ENCODE data around the gene CFC1.
"Not testable (repeated sequence)": the region's sequence is repeated elsewhere in the genome, so short reads cannot be mapped to it uniquely, and the experiment has no call there.

CFC1 gene

DNA sequence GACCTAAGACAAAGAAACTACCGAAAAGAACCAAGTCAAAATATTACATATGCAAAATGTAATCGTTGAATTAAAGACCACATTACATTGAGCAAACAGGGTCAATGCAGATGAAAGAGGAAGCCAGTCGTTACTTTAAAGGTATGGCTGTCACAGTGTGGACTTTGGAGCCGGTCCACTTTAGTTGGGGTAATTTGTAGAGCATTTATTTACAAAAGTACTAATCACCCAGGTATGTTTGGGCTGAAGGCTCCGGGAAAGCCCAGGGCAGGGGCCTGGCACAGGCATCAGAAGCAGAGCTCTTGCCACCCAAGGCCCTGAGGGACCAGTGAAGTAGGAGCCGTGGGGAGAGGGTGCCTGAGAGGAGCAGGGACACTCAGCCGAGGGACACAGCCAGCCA is 15.8 kb downstream of the CFC1 start:
- DNase-seq (ENCODE audit: low read depth in 2 of 2, low spot score in 1 of 2), result not testable (repeated sequence)

DNA sequence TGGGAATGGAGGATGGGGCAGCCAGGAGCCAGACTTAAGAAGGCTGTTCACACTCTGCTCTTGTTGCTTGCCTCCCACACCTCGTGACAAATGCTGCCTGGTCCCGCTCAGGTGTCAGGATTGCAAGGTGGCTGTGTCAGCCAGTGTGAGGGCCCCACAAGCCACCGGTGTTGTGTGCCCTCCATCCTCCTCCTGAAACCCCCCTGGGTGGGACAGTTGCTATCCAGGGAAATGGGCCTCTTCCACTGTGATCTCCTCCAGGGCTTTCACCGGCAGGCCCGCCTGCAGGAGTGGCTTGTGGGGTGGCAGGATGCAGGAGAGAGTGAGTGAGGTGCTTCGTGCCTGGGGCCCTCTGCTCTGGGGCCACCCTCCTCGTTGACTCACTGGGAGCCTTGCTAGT is 16.4 kb downstream of the CFC1 start:
- DNase-seq (ENCODE audit: low read depth in 2 of 2, low spot score in 1 of 2), result not testable (repeated sequence)

GRCh38 chr2:130581491-130581890 is 17.9 kb downstream of the CFC1 start:
- DNase-seq (ENCODE audit: low read depth in 2 of 2, low spot score in 1 of 2), result not testable (repeated sequence)

DNA sequence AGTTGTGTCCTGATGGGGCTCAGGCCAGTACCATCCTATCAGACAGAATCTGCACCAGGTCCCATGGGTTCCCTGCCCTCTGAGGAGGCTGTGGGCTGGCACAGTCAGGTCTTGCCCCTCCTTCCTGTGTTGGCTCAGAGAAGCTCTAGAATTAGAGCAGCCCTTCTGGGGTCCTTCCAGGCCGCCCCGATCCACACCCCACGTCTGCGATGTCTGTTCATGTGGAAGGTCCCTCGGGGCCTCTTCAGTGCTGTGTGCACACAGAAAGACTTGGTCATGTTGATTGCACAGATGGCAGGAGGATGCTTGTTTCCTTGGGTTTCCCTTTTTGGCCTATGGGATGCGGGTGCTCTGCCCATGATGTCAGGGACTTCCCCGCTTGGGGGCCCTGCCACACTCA is 20.3 kb downstream of the CFC1 start:
- DNase-seq (ENCODE audit: low read depth in 2 of 2, low spot score in 1 of 2), result not testable (repeated sequence)

DNA sequence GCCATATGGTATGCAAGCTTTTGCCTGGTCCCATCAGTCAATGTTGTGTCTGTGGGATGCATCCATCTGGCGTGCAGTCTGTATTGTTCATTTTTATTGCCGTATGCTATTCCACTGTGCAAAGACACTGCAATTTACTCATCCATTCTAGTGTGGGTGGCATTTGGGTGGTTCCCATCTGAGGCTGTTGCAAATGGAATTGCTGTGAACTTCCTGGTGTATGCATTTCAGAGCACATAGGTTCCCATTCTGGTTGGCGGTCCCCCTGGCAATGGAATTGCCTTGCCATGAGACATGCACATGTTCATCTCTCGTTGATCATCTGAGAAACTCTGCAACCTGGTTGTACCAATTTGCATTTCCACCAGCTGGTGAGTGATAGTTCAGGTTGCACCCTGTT is 21.8 kb downstream of the CFC1 start:
- DNase-seq (ENCODE audit: low read depth in 2 of 2, low spot score in 1 of 2), result not testable (repeated sequence)

DNA sequence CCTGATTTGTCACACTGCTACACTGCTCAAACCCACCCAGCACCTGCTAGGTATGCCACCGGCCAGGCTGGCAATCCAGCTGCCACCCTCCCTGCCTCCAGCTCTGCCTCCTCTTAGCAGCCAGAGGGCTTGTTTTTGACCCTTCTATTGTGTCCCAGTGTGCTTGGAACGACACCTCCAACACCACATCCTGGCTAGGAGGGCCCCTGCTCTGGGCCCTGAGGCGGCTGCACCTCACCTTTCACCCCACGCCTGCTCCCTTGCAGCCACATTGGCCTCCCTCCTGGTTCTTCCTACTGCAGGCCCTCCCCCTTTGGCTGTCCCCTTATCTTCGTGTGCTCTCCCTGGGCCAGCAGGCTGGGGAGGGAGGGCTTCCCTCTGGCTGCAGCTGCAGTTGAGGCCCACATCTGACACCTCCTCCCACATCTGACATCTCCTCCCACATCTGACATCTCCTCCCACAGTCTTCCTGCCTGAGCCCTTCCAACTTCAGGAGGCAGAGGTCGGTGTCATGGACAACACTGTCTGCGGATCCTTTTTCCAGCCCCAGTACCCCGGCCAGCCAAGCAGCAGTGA is 23.1 kb downstream of the CFC1 start:
- not testable (repeated sequence) for DNase-seq (ENCODE audit: low read depth in 2 of 2, low spot score in 1 of 2)

DNA sequence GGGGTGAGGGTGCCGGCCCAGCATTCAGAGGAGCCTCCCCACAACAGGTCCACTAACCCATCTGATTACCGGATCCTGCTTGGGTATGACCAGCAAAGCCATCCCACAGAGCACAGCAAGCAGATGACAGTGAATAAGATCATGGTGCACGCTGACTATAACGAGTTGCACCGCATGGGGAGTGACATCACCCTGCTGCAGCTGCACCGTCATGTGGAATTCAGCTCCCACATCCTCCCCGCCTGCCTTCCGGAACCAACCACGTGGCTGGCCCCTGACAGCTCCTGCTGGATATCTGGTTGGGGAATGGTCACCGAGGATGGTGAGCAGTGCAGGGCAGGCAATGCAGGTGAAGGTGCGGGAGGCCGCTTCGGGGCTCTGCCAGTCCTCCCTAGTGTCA is 25.1 kb downstream of the CFC1 start:
- DNase-seq (ENCODE audit: low read depth in 2 of 2, low spot score in 1 of 2), result not testable (repeated sequence)

- DNase-seq (ENCODE audit: low read depth in 2 of 2, low spot score in 1 of 2), result not testable (repeated sequence)
Observed at GRCh38 chr2:130571929-130572328, 27.4 kb downstream of the CFC1 start.

- not testable (repeated sequence) for DNase-seq (ENCODE audit: low read depth in 2 of 2, low spot score in 1 of 2)
Observed at GRCh38 chr2:130566165-130566564, 33.2 kb downstream of the CFC1 start.

DNA sequence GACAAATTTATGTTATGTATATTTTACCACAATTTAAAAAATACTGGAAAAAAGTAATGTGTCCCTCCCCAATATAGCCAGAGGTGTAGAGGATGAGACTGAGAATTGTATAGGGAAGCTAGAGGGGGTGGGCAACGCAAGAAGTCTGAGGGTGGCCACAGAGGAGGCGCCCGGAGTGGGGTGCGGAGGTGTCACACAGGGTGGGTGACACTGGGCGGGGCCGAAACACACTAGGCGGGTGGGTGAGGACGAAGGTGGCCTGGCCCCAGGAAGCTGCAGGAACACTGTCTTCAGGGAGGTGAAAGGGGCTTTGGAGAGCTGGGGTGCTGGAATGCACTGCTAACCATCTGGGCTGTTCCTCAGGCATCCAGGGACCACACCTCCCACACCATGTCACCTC is 42.9 kb downstream of the CFC1 start:
- DNase-seq (ENCODE audit: low read depth in 2 of 2, low spot score in 1 of 2), result not testable (repeated sequence)

- not testable (repeated sequence) for DNase-seq (ENCODE audit: low read depth in 2 of 2, low spot score in 1 of 2)
Observed at GRCh38 chr2:130554178-130554577, 45.2 kb downstream of the CFC1 start.

- not testable (repeated sequence) for DNase-seq (ENCODE audit: low read depth in 2 of 2, low spot score in 1 of 2)
Observed at GRCh38 chr2:130549475-130549874, 49.9 kb downstream of the CFC1 start.

- not testable (repeated sequence) for DNase-seq (ENCODE audit: low read depth in 2 of 2, low spot score in 1 of 2)
Observed at GRCh38 chr2:130548418-130548817, 51.0 kb downstream of the CFC1 start.

DNA sequence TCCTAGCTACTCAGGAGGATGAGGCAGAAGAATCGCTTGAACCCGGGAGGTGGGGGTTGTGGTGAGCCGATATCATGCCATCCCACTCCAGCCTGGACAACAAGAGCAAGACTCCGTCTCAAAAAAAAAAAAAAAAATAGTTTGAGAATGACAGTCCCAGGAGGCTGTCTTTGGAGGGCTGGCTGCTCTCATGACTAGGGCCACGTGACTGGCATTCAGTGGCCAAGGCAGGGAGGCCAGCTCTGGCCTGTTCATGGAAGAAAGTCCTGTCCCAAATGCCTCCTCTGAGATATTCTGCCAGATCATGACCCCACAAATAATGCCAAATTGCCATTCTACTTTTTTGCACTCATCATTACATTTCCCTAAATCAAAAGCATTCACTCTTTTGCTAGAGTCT is 54.4 kb downstream of the CFC1 start:
- DNase-seq (ENCODE audit: low read depth in 2 of 2, low spot score in 1 of 2), result not testable (repeated sequence)

DNA sequence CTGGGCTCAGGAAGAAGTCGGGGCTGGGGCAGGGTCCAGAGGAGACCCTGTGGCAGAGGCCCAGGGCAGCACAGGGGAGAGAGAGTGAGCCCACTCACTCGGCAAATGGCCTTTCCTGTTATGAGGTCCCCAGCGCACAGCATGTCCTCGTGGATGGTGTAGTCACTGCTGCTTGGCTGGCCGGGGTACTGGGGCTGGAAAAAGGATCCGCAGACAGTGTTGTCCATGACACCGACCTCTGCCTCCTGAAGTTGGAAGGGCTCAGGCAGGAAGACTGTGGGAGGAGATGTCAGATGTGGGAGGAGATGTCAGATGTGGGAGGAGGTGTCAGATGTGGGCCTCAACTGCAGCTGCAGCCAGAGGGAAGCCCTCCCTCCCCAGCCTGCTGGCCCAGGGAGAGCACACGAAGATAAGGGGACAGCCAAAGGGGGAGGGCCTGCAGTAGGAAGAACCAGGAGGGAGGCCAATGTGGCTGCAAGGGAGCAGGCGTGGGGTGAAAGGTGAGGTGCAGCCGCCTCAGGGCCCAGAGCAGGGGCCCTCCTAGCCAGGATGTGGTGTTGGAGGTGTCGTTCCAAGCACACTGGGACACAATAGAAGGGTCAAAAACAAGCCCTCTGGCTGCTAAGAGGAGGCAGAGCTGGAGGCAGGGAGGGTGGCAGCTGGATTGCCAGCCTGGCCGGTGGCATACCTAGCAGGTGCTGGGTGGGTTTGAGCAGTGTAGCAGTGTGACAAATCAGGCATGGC is 55.4 kb downstream of the CFC1 start:
- not testable (repeated sequence) for DNase-seq (ENCODE audit: low read depth in 2 of 2, low spot score in 1 of 2)

DNA sequence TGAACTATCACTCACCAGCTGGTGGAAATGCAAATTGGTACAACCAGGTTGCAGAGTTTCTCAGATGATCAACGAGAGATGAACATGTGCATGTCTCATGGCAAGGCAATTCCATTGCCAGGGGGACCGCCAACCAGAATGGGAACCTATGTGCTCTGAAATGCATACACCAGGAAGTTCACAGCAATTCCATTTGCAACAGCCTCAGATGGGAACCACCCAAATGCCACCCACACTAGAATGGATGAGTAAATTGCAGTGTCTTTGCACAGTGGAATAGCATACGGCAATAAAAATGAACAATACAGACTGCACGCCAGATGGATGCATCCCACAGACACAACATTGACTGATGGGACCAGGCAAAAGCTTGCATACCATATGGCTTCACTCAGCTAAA is 56.6 kb downstream of the CFC1 start:
- DNase-seq (ENCODE audit: low read depth in 2 of 2, low spot score in 1 of 2), result not testable (repeated sequence)
